HepG2 (cell line): ENCODE results near the gene ARHGAP26. TPM values are rescaled to one million over a fixed set of nuclear protein-coding genes. Genes with fewer than 3 reads are reported as not detected.

Experiments
- ZNF616 ChIP-seq: sonication (generic); formaldehyde crosslinking; IDR thresholded peaks from 2 replicates; pipeline ENCODE4 v1.5.0; 2020; ENCODE audit warnings: low read depth, mild to moderate bottlenecking, missing genetic modification reagents
- polyA plus RNA-seq, 8 experiments: library from polyadenylated mRNA; depleted of rRNA in 3 of 8; stranded (reverse) in 7 of 8; unstranded in 1 of 8; fragments of >200 nt; fragmentation: Illumina TruSeq in 4 of 8; extraction: Trizol in 4 of 8; gene quantifications; 2 replicates each; pipeline versions ENCODE4 v1.2.1 to v1.2.3, GENCODE V29; 2011 to 2016; ENCODE audit warnings: low read depth in 4 of 8, missing spikeins in 1 of 8, mixed read lengths in 1 of 8; ENCODE audit not compliant: insufficient read depth in 1 of 8
- total RNA-seq, 5 experiments: library from RNA; depleted of rRNA; stranded (reverse); fragments of >200 nt; fragmentation: Illumina TruSeq; extraction: Trizol; gene quantifications; 2 replicates each; pipeline ENCODE4 v1.2.3, GENCODE V29; 2016; ENCODE audit warnings: low read depth in 1 of 5
- TF ChIP-seq, protein P1 (sequence below): sonication (generic); formaldehyde crosslinking; IDR thresholded peaks from 2 replicates; pipeline ENCODE4 v1.5.0; 2020; ENCODE audit warnings: mild to moderate bottlenecking, missing genetic modification reagents, borderline replicate concordance
- TF ChIP-seq, protein P2 (sequence below): IDR thresholded peaks from 2 replicates; pipeline ENCODE4 v1.4.0; 2020; ENCODE audit warnings: mild to moderate bottlenecking, missing genetic modification reagents
- TF ChIP-seq, protein P3 (sequence below): fragments of 450-650 bp; IDR thresholded peaks from 2 replicates; pipeline ENCODE4 v1.6.1; 2017; ENCODE audit warnings: mild to moderate bottlenecking
- TF ChIP-seq, protein P4 (sequence below): sonication (generic); formaldehyde crosslinking; IDR thresholded peaks from 2 replicates; pipeline ENCODE4 v1.8.0; 2022; ENCODE audit warnings: missing genetic modification reagents, mild to moderate bottlenecking, moderate library complexity, borderline replicate concordance

ARHGAP26 gene
- total and polyA plus RNA-seq, 2 of the 13 experiments (the other 11 are each of a cell fraction or from before 2014, with no cell fraction given) = 9.6 to 18.2 TPM

DNA sequence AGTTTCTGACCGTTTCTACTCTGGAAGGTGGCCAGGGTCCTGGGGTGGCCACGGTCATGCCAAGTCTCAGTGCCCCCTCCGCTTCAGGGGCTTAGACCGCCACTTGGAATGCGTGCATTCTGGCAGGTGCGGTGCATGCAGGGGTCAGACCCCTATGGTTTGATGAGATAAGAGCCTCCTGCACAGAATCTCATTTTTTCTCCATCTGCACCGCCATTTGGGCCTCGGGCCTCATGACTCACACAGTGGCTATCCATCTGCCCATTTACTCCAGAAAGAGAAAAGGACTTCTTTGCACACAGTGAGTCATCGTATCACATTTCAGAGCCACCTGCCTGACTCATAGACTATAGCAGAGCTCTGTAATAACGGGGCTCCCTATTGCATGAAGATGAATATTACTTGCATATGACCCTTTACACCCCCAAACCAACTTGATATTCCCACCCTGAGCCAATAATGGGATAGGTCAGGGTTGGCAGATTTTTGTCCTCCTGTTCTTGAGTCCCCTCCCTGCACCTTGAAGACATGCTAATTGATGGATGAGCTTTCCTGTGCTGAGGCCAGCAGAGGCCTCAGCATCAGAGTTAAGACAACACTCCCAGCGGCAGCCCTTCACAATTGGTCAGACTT lies 475.9 kb downstream of the ARHGAP26 start (continued):
- TF ChIP-seq, protein P1, sequence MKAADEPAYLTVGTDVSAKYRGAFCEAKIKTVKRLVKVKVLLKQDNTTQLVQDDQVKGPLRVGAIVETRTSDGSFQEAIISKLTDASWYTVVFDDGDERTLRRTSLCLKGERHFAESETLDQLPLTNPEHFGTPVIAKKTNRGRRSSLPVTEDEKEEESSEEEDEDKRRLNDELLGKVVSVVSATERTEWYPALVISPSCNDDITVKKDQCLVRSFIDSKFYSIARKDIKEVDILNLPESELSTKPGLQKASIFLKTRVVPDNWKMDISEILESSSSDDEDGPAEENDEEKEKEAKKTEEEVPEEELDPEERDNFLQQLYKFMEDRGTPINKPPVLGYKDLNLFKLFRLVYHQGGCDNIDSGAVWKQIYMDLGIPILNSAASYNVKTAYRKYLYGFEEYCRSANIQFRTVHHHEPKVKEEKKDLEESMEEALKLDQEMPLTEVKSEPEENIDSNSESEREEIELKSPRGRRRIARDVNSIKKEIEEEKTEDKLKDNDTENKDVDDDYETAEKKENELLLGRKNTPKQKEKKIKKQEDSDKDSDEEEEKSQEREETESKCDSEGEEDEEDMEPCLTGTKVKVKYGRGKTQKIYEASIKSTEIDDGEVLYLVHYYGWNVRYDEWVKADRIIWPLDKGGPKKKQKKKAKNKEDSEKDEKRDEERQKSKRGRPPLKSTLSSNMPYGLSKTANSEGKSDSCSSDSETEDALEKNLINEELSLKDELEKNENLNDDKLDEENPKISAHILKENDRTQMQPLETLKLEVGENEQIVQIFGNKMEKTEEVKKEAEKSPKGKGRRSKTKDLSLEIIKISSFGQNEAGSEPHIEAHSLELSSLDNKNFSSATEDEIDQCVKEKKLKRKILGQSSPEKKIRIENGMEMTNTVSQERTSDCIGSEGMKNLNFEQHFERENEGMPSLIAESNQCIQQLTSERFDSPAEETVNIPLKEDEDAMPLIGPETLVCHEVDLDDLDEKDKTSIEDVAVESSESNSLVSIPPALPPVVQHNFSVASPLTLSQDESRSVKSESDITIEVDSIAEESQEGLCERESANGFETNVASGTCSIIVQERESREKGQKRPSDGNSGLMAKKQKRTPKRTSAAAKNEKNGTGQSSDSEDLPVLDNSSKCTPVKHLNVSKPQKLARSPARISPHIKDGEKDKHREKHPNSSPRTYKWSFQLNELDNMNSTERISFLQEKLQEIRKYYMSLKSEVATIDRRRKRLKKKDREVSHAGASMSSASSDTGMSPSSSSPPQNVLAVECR (CRISPR knock-in tag) = no peak
- TF ChIP-seq, protein P2, sequence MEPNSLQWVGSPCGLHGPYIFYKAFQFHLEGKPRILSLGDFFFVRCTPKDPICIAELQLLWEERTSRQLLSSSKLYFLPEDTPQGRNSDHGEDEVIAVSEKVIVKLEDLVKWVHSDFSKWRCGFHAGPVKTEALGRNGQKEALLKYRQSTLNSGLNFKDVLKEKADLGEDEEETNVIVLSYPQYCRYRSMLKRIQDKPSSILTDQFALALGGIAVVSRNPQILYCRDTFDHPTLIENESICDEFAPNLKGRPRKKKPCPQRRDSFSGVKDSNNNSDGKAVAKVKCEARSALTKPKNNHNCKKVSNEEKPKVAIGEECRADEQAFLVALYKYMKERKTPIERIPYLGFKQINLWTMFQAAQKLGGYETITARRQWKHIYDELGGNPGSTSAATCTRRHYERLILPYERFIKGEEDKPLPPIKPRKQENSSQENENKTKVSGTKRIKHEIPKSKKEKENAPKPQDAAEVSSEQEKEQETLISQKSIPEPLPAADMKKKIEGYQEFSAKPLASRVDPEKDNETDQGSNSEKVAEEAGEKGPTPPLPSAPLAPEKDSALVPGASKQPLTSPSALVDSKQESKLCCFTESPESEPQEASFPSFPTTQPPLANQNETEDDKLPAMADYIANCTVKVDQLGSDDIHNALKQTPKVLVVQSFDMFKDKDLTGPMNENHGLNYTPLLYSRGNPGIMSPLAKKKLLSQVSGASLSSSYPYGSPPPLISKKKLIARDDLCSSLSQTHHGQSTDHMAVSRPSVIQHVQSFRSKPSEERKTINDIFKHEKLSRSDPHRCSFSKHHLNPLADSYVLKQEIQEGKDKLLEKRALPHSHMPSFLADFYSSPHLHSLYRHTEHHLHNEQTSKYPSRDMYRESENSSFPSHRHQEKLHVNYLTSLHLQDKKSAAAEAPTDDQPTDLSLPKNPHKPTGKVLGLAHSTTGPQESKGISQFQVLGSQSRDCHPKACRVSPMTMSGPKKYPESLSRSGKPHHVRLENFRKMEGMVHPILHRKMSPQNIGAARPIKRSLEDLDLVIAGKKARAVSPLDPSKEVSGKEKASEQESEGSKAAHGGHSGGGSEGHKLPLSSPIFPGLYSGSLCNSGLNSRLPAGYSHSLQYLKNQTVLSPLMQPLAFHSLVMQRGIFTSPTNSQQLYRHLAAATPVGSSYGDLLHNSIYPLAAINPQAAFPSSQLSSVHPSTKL (CRISPR knock-in tag) = peak; percentile 43
- TF ChIP-seq, protein P3, sequence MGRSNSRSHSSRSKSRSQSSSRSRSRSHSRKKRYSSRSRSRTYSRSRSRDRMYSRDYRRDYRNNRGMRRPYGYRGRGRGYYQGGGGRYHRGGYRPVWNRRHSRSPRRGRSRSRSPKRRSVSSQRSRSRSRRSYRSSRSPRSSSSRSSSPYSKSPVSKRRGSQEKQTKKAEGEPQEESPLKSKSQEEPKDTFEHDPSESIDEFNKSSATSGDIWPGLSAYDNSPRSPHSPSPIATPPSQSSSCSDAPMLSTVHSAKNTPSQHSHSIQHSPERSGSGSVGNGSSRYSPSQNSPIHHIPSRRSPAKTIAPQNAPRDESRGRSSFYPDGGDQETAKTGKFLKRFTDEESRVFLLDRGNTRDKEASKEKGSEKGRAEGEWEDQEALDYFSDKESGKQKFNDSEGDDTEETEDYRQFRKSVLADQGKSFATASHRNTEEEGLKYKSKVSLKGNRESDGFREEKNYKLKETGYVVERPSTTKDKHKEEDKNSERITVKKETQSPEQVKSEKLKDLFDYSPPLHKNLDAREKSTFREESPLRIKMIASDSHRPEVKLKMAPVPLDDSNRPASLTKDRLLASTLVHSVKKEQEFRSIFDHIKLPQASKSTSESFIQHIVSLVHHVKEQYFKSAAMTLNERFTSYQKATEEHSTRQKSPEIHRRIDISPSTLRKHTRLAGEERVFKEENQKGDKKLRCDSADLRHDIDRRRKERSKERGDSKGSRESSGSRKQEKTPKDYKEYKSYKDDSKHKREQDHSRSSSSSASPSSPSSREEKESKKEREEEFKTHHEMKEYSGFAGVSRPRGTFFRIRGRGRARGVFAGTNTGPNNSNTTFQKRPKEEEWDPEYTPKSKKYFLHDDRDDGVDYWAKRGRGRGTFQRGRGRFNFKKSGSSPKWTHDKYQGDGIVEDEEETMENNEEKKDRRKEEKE = no peak
- TF ChIP-seq, protein P4, sequence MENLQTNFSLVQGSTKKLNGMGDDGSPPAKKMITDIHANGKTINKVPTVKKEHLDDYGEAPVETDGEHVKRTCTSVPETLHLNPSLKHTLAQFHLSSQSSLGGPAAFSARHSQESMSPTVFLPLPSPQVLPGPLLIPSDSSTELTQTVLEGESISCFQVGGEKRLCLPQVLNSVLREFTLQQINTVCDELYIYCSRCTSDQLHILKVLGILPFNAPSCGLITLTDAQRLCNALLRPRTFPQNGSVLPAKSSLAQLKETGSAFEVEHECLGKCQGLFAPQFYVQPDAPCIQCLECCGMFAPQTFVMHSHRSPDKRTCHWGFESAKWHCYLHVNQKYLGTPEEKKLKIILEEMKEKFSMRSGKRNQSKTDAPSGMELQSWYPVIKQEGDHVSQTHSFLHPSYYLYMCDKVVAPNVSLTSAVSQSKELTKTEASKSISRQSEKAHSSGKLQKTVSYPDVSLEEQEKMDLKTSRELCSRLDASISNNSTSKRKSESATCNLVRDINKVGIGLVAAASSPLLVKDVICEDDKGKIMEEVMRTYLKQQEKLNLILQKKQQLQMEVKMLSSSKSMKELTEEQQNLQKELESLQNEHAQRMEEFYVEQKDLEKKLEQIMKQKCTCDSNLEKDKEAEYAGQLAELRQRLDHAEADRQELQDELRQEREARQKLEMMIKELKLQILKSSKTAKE (CRISPR knock-in tag) = no peak
- no peak for TF ChIP-seq ZNF616 (CRISPR knock-in tag)
